OCI-M2 (cell line): ENCODE results near the gene FANK1.
"Not testable (repeated sequence)": the region's sequence is repeated elsewhere in the genome, so short reads cannot be mapped to it uniquely, and the experiment has no call there.

ENCODE experiments used
- DNase-seq: peaks from one replicate; lab custom pipeline; 2025; ENCODE audit not compliant: unreplicated experiment; lab: John Stamatoyannopoulos, UW

Gene FANK1

GRCh38 chr10:125896088-125896934 is at the start of gene FANK1:
FANK1 (plus strand) TSS chr10:125896564; CDS start chr10:125896643, 79 bp downstream.
- not testable (repeated sequence) for DNase-seq

GRCh38 chr10:125846894-125847293 is 49.5 kb upstream of the FANK1 start:
- DNase-seq, result no peak

- DNase-seq, result no peak
Observed at GRCh38 chr10:125848371-125848770, 48.0 kb upstream of the FANK1 start.

- DNase-seq, result no peak
Observed at GRCh38 chr10:125848857-125849256, 47.5 kb upstream of the FANK1 start.

GRCh38 chr10:125849448-125849847 is 46.9 kb upstream of the FANK1 start:
- no peak for DNase-seq

GRCh38 chr10:125850766-125851731 is 45.3 kb upstream of the FANK1 start:
- DNase-seq, result no peak

- no peak for DNase-seq
Observed at GRCh38 chr10:125852487-125852886, 43.9 kb upstream of the FANK1 start.

- no peak for DNase-seq
Observed at GRCh38 chr10:125857185-125857760, 39.1 kb upstream of the FANK1 start.

GRCh38 chr10:125859128-125859817 is 37.1 kb upstream of the FANK1 start:
- DNase-seq, result no peak

- DNase-seq, result no peak
Observed at GRCh38 chr10:125865120-125865519, 31.2 kb upstream of the FANK1 start.

- DNase-seq, result no peak
Observed at GRCh38 chr10:125866421-125867029, 29.8 kb upstream of the FANK1 start.

- DNase-seq, result no peak
Observed at GRCh38 chr10:125868372-125868975, 27.9 kb upstream of the FANK1 start.

GRCh38 chr10:125871338-125871737 is 25.0 kb upstream of the FANK1 start:
- DNase-seq, result no peak

GRCh38 chr10:125878957-125879835 is 17.2 kb upstream of the FANK1 start:
- DNase-seq, result no peak

- no peak for DNase-seq
Observed at GRCh38 chr10:125880719-125881118, 15.6 kb upstream of the FANK1 start.

- no peak for DNase-seq
Observed at GRCh38 chr10:125881192-125881591, 15.2 kb upstream of the FANK1 start, which contains the start of gene DHX32. DHX32 (minus strand) TSS chr10:125881292; CDS start chr10:125880824, 468 bp downstream.

- no peak for DNase-seq
Observed at GRCh38 chr10:125882596-125882995, 13.8 kb upstream of the FANK1 start.

GRCh38 chr10:125883211-125883610 is 13.2 kb upstream of the FANK1 start:
- no peak for DNase-seq
